ENCODE measurements around the gene SPAG16.

The SPAG16 gene

GRCh38 chr2:214019229-214019972 is 735.1 kb downstream of the SPAG16 start:
- Histone ChIP-seq H3K36me3 (no peaks in the 10 kb centered on the region), H3K4me3 (ENCODE audit: low read depth, low read length) (no peak overlapping the region), H3K27ac (no peak overlapping the region), H3K27me3 (ENCODE audit: insufficient read depth, low read depth, severe bottlenecking) (no peaks in the 10 kb centered on the region), H3K9me3 (ENCODE audit: severe bottlenecking) (no peaks in the 10 kb centered on the region)
- no peak for TF ChIP-seq CTCF (IDR thresholded peaks at IDR 0.05; ENCODE audit: low read depth, low read length)
- DNase-seq: no peak

- Histone ChIP-seq H3K27me3 (ENCODE audit: insufficient read depth, low read depth, severe bottlenecking) (no peaks in the 10 kb centered on the region), H3K4me3 (ENCODE audit: low read depth, low read length) (no peak overlapping the region), H3K27ac (no peak overlapping the region), H3K36me3 (no peaks in the 10 kb centered on the region), H3K9me3 (ENCODE audit: severe bottlenecking) (no peaks in the 10 kb centered on the region)
- DNase-seq: no peak
- no peak for TF ChIP-seq CTCF (IDR thresholded peaks at IDR 0.05; ENCODE audit: low read depth, low read length)
These were observed 735.7 kb downstream of the SPAG16 start for GRCh38 chr2:214019973-214020345.

- DNase-seq: no peak
- Histone ChIP-seq H3K4me3 (ENCODE audit: low read depth, low read length) (no peak overlapping the region), H3K27ac (no peak overlapping the region), H3K9me3 (ENCODE audit: severe bottlenecking) (no peaks in the 10 kb centered on the region), H3K36me3 (no peaks in the 10 kb centered on the region), H3K27me3 (ENCODE audit: insufficient read depth, low read depth, severe bottlenecking) (no peaks in the 10 kb centered on the region)
- no peak for TF ChIP-seq CTCF (IDR thresholded peaks at IDR 0.05; ENCODE audit: low read depth, low read length)
These were observed 744.9 kb downstream of the SPAG16 start for GRCh38 chr2:214029190-214029589.

- H3K27me3 ChIP-seq (ENCODE audit: insufficient read depth, low read depth, severe bottlenecking): no peaks in the 10 kb centered on the region
These were observed 747.3 kb downstream of the SPAG16 start for GRCh38 chr2:214031566-214031965.

GRCh38 chr2:214034417-214034816 is 750.2 kb downstream of the SPAG16 start:
- no peaks in the 10 kb centered on the region for H3K27me3 ChIP-seq (ENCODE audit: insufficient read depth, low read depth, severe bottlenecking)
- H3K4me3 ChIP-seq (ENCODE audit: low read depth, low read length): no peak overlapping the region
- no peaks in the 10 kb centered on the region for H3K9me3 ChIP-seq (ENCODE audit: severe bottlenecking)
- no peak for DNase-seq
- no peak for TF ChIP-seq CTCF (IDR thresholded peaks at IDR 0.05; ENCODE audit: low read depth, low read length)
- H3K36me3 ChIP-seq: no peaks in the 10 kb centered on the region
- no peak overlapping the region for H3K27ac ChIP-seq

More at GRCh38 chr2:214031566-214031965, 747.3 kb downstream of the SPAG16 start:
- H3K36me3 ChIP-seq: no peaks in the 10 kb centered on the region
- DNase-seq: no peak
- H3K9me3 ChIP-seq (ENCODE audit: severe bottlenecking): no peaks in the 10 kb centered on the region
- TF ChIP-seq CTCF (IDR thresholded peaks at IDR 0.05; ENCODE audit: low read depth, low read length): no peak
- H3K27ac ChIP-seq: no peak overlapping the region
- no peak overlapping the region for H3K4me3 ChIP-seq (ENCODE audit: low read depth, low read length)

Data from WERI-Rb-1 (cell line).